HG02678 (cell line): ENCODE results near the gene LCT.

Experiments used
- ATAC-seq: cut with Tn5 transposase; IDR thresholded peaks from one replicate; pipeline ENCODE4 v1.9.1; 2021; ENCODE audit warnings: mild to moderate bottlenecking, moderate library complexity; ENCODE audit not compliant: unreplicated experiment

The LCT gene

DNA sequence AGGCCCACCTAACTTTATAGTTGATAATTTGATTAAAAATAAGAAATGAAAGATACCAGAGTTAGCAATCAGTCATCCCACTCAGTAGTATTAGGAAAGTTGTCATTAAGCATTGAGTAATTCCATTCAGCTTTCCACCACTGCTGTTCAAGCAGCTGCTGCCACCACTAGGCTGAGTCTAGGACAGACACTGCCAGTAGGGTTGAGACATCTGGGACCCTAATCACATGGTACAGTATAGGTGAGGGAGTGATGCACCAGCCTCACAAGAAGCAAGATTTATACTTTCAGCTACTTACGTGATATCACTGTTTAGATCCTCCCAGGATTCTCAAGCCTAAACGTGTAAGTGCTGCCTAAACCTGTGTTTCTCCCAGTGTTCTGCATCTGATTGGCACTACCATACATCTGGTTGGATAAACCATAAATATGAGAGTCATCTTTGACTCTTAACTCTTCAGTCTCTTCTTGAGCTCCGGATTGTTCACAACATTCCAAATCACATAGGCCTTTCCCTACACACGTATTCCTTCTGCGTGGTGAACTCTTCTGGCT is 92.1 kb downstream of the LCT start:
- ATAC-seq, result peak; percentile 11

DNA sequence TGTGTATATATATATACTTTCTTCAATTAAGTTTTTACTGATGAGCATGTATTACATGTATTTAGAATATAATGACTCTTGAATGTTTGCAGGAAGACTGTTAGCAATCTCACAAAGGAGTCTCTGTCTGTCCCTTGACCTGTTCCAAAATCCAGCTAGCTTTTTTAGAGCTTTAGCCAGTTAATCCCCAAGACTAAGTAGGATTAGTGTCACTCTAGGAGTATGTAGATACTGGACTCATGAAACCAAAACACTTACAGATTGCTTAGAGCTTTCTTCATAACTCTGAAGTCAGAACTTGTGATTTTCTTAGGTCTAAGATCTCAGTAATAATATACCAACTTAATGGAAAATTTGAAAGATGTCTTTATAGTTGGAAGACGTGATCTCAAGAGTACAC is 93.1 kb downstream of the LCT start:
- no peak for ATAC-seq

DNA sequence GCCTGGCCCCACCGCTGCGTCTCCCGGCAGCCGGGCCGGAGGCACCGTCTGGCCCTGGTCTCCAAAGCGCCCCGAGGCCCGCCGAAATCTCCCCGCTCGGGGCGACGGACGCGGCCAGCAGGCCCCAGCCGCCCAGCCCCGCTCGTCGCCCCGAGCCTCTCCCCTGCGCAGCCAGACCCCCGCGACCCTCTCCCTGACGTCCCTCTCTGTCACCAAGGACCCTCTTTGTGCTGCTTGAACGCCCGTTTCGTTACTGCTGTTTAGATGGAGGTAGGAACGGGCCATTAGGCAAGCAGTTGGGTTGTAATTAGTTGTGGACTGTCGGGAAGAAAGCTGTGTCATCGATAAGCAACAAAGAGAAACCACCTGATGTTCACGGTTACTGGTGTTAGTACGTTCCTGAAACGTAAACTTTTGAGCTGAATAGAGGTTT is 94.6 kb downstream of the LCT start:
- peak; percentile 14 for ATAC-seq

DNA sequence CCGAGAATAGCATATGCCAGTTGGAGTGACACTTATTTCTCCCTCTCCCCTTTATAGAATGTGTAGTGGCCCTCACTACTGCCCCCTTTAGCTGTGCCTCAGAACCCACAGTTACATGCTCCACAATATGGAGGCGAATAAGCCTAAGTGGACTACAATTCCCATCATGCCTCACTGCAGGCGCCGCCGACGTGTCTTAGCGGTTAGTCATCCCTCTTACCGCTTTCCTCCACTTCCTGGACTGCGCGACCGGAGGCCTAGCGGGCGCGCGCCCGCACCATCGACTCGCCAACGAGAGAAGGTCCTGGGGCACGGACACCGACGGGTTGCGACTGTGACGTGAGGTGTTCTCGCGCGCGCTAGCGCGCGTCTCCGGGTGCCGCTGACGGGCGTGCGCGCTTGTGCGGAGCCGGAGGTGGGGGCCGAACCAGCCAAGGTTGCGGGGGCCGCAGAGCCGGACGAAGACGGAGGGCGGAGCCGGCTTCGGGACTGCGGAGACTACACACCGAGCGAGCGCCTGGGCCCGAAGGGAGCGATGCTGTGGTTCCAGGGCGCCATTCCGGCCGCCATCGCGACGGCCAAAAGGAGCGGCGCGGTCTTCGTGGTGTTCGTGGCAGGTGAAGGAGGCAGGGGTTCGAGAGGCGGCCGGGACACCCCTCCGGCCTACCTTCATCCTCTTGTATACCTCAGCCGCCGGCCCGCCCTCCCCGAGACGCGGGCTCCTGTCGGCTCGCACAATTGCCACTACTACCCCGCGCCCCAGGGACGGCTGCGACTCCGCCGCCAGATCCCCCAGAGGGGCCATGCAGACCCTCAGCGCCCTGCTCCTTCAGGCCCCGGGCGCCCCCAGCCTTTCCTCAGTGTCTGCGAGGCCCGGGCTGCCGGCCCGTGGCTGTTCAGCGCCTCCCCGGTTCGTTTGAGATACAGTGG is 95.3 kb downstream of the LCT start, which contains the start of gene UBXN4:
Gene UBXN4 (plus strand): TSS at position 461 of the 930 bp plus-strand sequence. CDS start 75 bp downstream, at position 536.
- ATAC-seq, result peak; percentile 94

DNA sequence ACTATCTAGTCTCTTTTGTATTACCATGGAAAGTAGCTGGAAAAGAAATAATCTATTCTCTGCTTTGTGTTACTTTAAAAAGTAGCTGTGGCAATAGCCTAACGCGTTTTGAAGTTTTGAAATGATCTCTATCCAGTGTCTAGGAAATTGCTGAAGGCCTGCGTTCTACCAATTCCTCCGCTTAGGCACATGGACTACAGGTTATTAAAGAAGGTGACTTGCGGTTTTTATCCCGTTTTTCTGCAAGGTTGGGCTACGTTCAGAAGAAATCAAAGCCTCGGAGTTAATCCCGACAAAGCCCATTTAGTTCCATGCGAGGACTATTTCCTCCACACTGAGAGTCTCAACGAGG is 96.0 kb downstream of the LCT start:
- no peak for ATAC-seq

DNA sequence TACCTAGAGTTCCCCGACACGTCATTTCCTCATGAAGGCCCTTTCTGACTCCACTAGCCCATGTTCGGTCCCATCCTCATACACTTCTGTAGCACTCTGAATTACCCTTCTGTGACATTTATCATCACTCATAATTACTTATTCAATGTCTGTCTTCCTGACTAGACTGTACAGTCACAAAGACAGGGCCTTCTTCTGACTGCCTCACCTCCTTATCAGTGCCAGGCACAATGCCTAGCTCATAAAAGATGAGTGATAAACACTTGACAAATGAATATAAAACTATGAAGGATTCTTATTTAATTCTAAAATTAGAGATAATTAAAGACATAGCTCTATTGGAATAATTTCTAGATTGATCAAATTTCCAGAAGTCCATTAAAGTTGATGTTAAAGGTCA is 96.8 kb downstream of the LCT start:
- no peak for ATAC-seq
